ENCODE data around the gene SLC23A1. TPM values are rescaled to one million over a fixed set of nuclear protein-coding genes. Genes with fewer than 3 reads are reported as not detected.

The SLC23A1 gene
- total and polyA plus RNA-seq, 2 of the 13 experiments (the other 11 are each of a cell fraction or from before 2014, with no cell fraction given) = 6.0 to 6.6 TPM

- TF ChIP-seq ZHX2 (IDR thresholded peaks at IDR 0.05; ENCODE audit: low read depth) (no peak), ZHX2 (CRISPR knock-in tag; IDR thresholded peaks at IDR 0.05; ENCODE audit: borderline replicate concordance) (no peak), SIN3A (IDR thresholded peaks at IDR 0.05; ENCODE audit: borderline replicate concordance, low read depth, low read length) (no peak), ZNF816 (CRISPR knock-in tag; IDR thresholded peaks at IDR 0.05; ENCODE audit: borderline replicate concordance) (no peak)
Observed at GRCh38 chr5:139408191-139408590, 25.1 kb upstream of the SLC23A1 start (continued).

- H2AFZ ChIP-seq (ENCODE audit: low read length) = no peak overlapping the region
- ATAC-seq = no peak
- H3K9ac ChIP-seq (ENCODE audit: insufficient read depth, low read depth, low read length) = no peak overlapping the region
- no peak overlapping the region for H3K27ac ChIP-seq (ENCODE audit: extremely low read length, insufficient read depth, low read length)
- peaks cover 52% of the 10 kb centered on the region for H3K4me1 ChIP-seq (ENCODE audit: insufficient read depth, low read length)
- H4K20me1 ChIP-seq (ENCODE audit: insufficient read depth, low read length) = no peaks in the 10 kb centered on the region; the same call in 1 of the 2 replicates
- no peaks in the 10 kb centered on the region for H3K36me3 ChIP-seq (replicated peaks in 1 of 2; ENCODE audit: control insufficient read depth in 1 of 2, insufficient read depth in 2 of 2, low read length in 2 of 2)
- BruUV-seq (replicated peaks) = no TSS peak
- CTCF ChIA-PET (ENCODE audit: low intra/inter-chr PET ratio, low total read pairs) = no interaction called here
- H3K4me3 ChIP-seq (replicated peaks in 1 of 3; ENCODE audit: insufficient read depth in 1 of 3, low read depth in 2 of 3, low read length in 3 of 3) = no peak overlapping the region
- H3K9me3 ChIP-seq (ENCODE audit: low read length) = no peaks in the 10 kb centered on the region
- no peaks in the 10 kb centered on the region for H3K27me3 ChIP-seq (ENCODE audit: control insufficient read depth in 1 of 2, insufficient read depth in 2 of 2, low read length in 2 of 2)
- 0 out of 2 replicates have a peak overlapping the region, but pooled peaks have one; percentile 68 for H3K4me2 ChIP-seq (ENCODE audit: low read depth, low read length)
- peaks cover 2% of the 10 kb centered on the region for H3K79me2 ChIP-seq (ENCODE audit: insufficient read depth, low read length)
- in situ Hi-C loops (cut with HindIII; ENCODE audit: extremely low pct_ligation_motif_present, low pct_unique_long_range_greater_than_20kb) (no loop called here), intact Hi-C loops (cut with micrococcal nuclease; ENCODE audit: unreplicated experiment) (no loop called here)
- POLR2A ChIA-PET = interaction anchor here (1.0 to 2.6 kb wide), 4 partner anchors 38 to 154 kb away, joined by 5 to 16 read pairs (median 7); partner anchors contain the start of genes PAIP2 and UBE2D2
- no peak for FAIRE-seq
- DNase-seq (ENCODE audit: low spot score) = no peak
- TF ChIP-seq NR1H2 (CRISPR knock-in tag; IDR thresholded peaks at IDR 0.05; ENCODE audit: borderline replicate concordance, low read depth) = no peak
- no peak for TF ChIP-seq ZNF780A (CRISPR knock-in tag; IDR thresholded peaks at IDR 0.05)
- TF ChIP-seq ZFP36L1 (CRISPR knock-in tag; IDR thresholded peaks at IDR 0.05) = no peak
- no peak for TF ChIP-seq MIER2 (CRISPR knock-in tag; IDR thresholded peaks at IDR 0.05)
- no peak for TF ChIP-seq NFE2L2 (IDR thresholded peaks at IDR 0.05; ENCODE audit: low read length)
- no peak for TF ChIP-seq HIVEP1 (CRISPR knock-in tag; IDR thresholded peaks at IDR 0.05)
- TF ChIP-seq ZNF670 (CRISPR knock-in tag; IDR thresholded peaks at IDR 0.05; ENCODE audit: borderline replicate concordance) = no peak
- TF ChIP-seq ZXDC (CRISPR knock-in tag; IDR thresholded peaks at IDR 0.05) = no peak
- no peak for TF ChIP-seq GMEB2 (CRISPR knock-in tag; IDR thresholded peaks at IDR 0.05; ENCODE audit: low read depth)
- TF ChIP-seq SAFB2 (CRISPR knock-in tag; IDR thresholded peaks at IDR 0.05; ENCODE audit: borderline replicate concordance, low read depth) = no peak
Observed at GRCh38 chr5:139407517-139407916, 24.4 kb upstream of the SLC23A1 start.

Data from HepG2 (cell line).